GM13977 (cell line): ENCODE data around the gene KCNJ6.
A peak's percentile ranks its signal among the peaks of the same experiment; 100 is the strongest.

ENCODE experiments used
- DNase-seq: peaks from one replicate; pipeline ENCODE4 v3.0.0; 2012; ENCODE audit warnings: low spot score
- CTCF ChIP-seq: IDR thresholded peaks from 2 replicates; pipeline ENCODE4 v1.5.1; 2012; ENCODE audit warnings: mild to moderate bottlenecking, control low read depth; ENCODE audit not compliant: insufficient read depth; ENCODE audit errors: extremely low read depth, missing control alignments
- in situ Hi-C: fragments of 300-500 bp; cut with MboI; formaldehyde crosslinking; loops from one replicate; pipeline ENCODE4 v1.12.0; 2022; ENCODE audit warnings: low sequenced_read_pairs, low pct_unique_long_range_greater_than_20kb, mixed read lengths, inconsistent platforms; ENCODE audit not compliant: unreplicated experiment

KCNJ6 gene

GRCh38 chr21:37682966-37683365, 233.3 kb downstream of the KCNJ6 start:
- in situ Hi-C loops = no loop called here
- no peak for TF ChIP-seq CTCF
- DNase-seq = no peak

GRCh38 chr21:37677006-37677405, 239.3 kb downstream of the KCNJ6 start:
- DNase-seq = no peak
- in situ Hi-C loops = no loop called here
- no peak for TF ChIP-seq CTCF

GRCh38 chr21:37675202-37675801, 241.0 kb downstream of the KCNJ6 start:
- in situ Hi-C loops = no loop called here
- DNase-seq = peak; percentile 78
- peak; percentile 97 for TF ChIP-seq CTCF

- in situ Hi-C loops = no loop called here
- no peak for DNase-seq
- no peak for TF ChIP-seq CTCF
These were observed 242.3 kb downstream of the KCNJ6 start for GRCh38 chr21:37673801-37674575.

GRCh38 chr21:37671381-37671780, 244.9 kb downstream of the KCNJ6 start:
- TF ChIP-seq CTCF = no peak
- in situ Hi-C loops = no loop called here

GRCh38 chr21:37670883-37671282, 245.4 kb downstream of the KCNJ6 start:
- TF ChIP-seq CTCF = no peak
- no peak for DNase-seq
- in situ Hi-C loops = no loop called here

More at GRCh38 chr21:37671381-37671780, 244.9 kb downstream of the KCNJ6 start:
- DNase-seq = no peak
